IMR-90 (cell line): ENCODE data around the gene HPSE2. TPM values are rescaled to one million over a fixed set of nuclear protein-coding genes. Genes with fewer than 3 reads are reported as not detected.

Experiments used
- ATAC-seq: fragments of 200-7000 bp; cut with Tn5 transposase; 2 replicates; pipeline ENCODE4 v1.9.1; 2020; ENCODE audit warnings: low read depth, mild to moderate bottlenecking, moderate library complexity
- BruUV-seq: library from RNA; stranded (reverse); fragments of 400-500 nt; replicated peaks from 2 replicates; lab custom pipeline; 2021; lab: Mats Ljungman, UMichigan
- CTCF ChIA-PET: fragments of 300-600 bp; formaldehyde crosslinking; extraction: SDS; loops from one replicate; lab custom pipeline; 2021; ENCODE audit warnings: antibody characterized with exemption; lab: Yijun Ruan, JAX
- POLR2A ChIA-PET: fragments of 300-600 bp; sonication (Branson Sonifier 250); formaldehyde crosslinking; loops from one replicate; lab custom pipeline; 2022; ENCODE audit warnings: antibody characterized with exemption; ENCODE audit not compliant: unreplicated experiment; lab: Charles Lee
- DNase-seq: peaks from one replicate; pipeline ENCODE4 v3.0.0; 2013
- H2AFZ ChIP-seq: replicated peaks from 2 replicates; pipeline ENCODE3; 2013; ENCODE audit warnings: low read length, mild to moderate bottlenecking; ENCODE audit not compliant: poor library complexity
- H2AK5ac ChIP-seq: 2 replicates; pipeline ENCODE4 v1.6.1; 2013; ENCODE audit warnings: low read depth, low read length, inconsistent platforms
- H2AK9ac ChIP-seq: replicated peaks from 2 replicates; pipeline ENCODE3; 2013; ENCODE audit warnings: mild to moderate bottlenecking, low read depth, low read length, moderate library complexity; ENCODE audit not compliant: poor library complexity
- H2BK120ac ChIP-seq: 2 replicates; pipeline ENCODE4 v1.6.1; 2013; ENCODE audit warnings: low read depth, low read length, inconsistent platforms
- H2BK15ac ChIP-seq: 3 replicates; pipeline ENCODE4 v1.6.1; 2013; ENCODE audit warnings: low read depth, low read length, inconsistent platforms
- H2BK20ac ChIP-seq: 2 replicates; pipeline ENCODE4 v1.6.1; 2013; ENCODE audit warnings: low read depth, mild to moderate bottlenecking, inconsistent platforms, low read length, moderate library complexity
- H2BK5ac ChIP-seq: 2 replicates; pipeline ENCODE4 v1.6.1; 2013; ENCODE audit warnings: mild to moderate bottlenecking, low read depth, low read length, inconsistent platforms; ENCODE audit not compliant: poor library complexity, severe bottlenecking
- H3K14ac ChIP-seq: replicated peaks from 2 replicates; pipeline ENCODE4 v1.6.1; 2013; ENCODE audit warnings: low read depth, low read length, inconsistent platforms
- H3K18ac ChIP-seq: 2 replicates; pipeline ENCODE4 v1.6.1; 2013; ENCODE audit warnings: low read depth, low read length, control low read depth
- H3K23ac ChIP-seq: 2 replicates; pipeline ENCODE4 v1.6.1; 2013; ENCODE audit warnings: low read depth, low read length, inconsistent platforms
- H3K27ac ChIP-seq: 2 replicates; pipeline ENCODE4 v1.5.1; 2013; ENCODE audit warnings: mild to moderate bottlenecking, control low read depth, low read length; ENCODE audit not compliant: insufficient read depth
- H3K27me3 ChIP-seq: 2 replicates; pipeline ENCODE4 v1.6.1; 2013; ENCODE audit warnings: low read length; ENCODE audit not compliant: control insufficient read depth, insufficient read depth
- H3K36me3 ChIP-seq: 2 replicates; pipeline ENCODE4 v1.6.1; 2013; ENCODE audit warnings: low read length, mixed read lengths; ENCODE audit not compliant: control insufficient read depth, insufficient read depth
- H3K4ac ChIP-seq: 2 replicates; pipeline ENCODE4 v1.6.1; 2013; ENCODE audit warnings: low read depth, low read length, inconsistent platforms
- H3K4me1 ChIP-seq: 2 replicates; pipeline ENCODE4 v1.6.1; 2013; ENCODE audit warnings: low read length, mixed read lengths; ENCODE audit not compliant: control insufficient read depth, insufficient read depth
- H3K4me2 ChIP-seq: 2 replicates; pipeline ENCODE4 v1.6.1; 2013; ENCODE audit warnings: low read depth, mild to moderate bottlenecking, control low read depth, low read length, moderate library complexity
- H3K4me3 ChIP-seq: 2 replicates; pipeline ENCODE4 v1.5.1; 2013; ENCODE audit warnings: low read depth, mild to moderate bottlenecking, control low read depth, low read length, moderate library complexity; ENCODE audit not compliant: insufficient read depth
- H3K56ac ChIP-seq: 2 replicates; pipeline ENCODE4 v1.6.1; 2013; ENCODE audit warnings: low read length, inconsistent platforms; ENCODE audit not compliant: insufficient read depth; ENCODE audit errors: extremely low read depth
- H3K79me1 ChIP-seq, 2 experiments: 2 replicates each; pipeline ENCODE4 v1.6.1; 2013; ENCODE audit warnings: low read length in 2 of 2, inconsistent platforms in 1 of 2, low read depth in 1 of 2
- H3K9ac ChIP-seq: 2 replicates; pipeline ENCODE4 v1.6.1; 2013; ENCODE audit warnings: low read depth, low read length, control low read depth
- H3K9me1 ChIP-seq: 2 replicates; pipeline ENCODE4 v1.6.1; 2013; ENCODE audit warnings: low read length, inconsistent platforms; ENCODE audit not compliant: insufficient read depth
- H3K9me3 ChIP-seq: 2 replicates; pipeline ENCODE4 v1.6.1; 2013; ENCODE audit warnings: low read length; ENCODE audit not compliant: control insufficient read depth, insufficient read depth
- H4K20me1 ChIP-seq: 2 replicates; pipeline ENCODE4 v1.6.1; 2013; ENCODE audit warnings: low read length, inconsistent platforms; ENCODE audit not compliant: insufficient read depth
- H4K5ac ChIP-seq: 2 replicates; pipeline ENCODE4 v1.6.1; 2013; ENCODE audit warnings: mild to moderate bottlenecking, low read depth, low read length, control low read depth
- H4K8ac ChIP-seq, 2 experiments: 2 replicates each; pipeline ENCODE4 v1.6.1; 2013; ENCODE audit warnings: low read depth in 2 of 2, low read length in 2 of 2, control low read depth in 1 of 2, inconsistent platforms in 1 of 2
- H4K91ac ChIP-seq: 2 replicates; pipeline ENCODE4 v1.6.1; 2013; ENCODE audit warnings: low read depth, low read length, inconsistent platforms; ENCODE audit not compliant: insufficient read depth
- BHLHE40 ChIP-seq: fragments of 150-350 bp; IDR thresholded peaks from 2 replicates; pipeline ENCODE4 v1.6.1; 2016; ENCODE audit warnings: mild to moderate bottlenecking, low read depth, low read length
- CEBPB ChIP-seq: IDR thresholded peaks from 2 replicates; pipeline ENCODE4 v1.6.1; 2012; ENCODE audit warnings: low read depth, low read length, improper control_type of control experiment
- MAFK ChIP-seq: IDR thresholded peaks from 2 replicates; pipeline ENCODE4 v1.6.1; 2012; ENCODE audit warnings: low read depth, low read length, improper control_type of control experiment
- MAZ ChIP-seq: IDR thresholded peaks from 2 replicates; pipeline ENCODE4 v1.6.1; 2012; ENCODE audit warnings: low read depth, mild to moderate bottlenecking, low read length, improper control_type of control experiment, moderate library complexity, borderline replicate concordance
- MXI1 ChIP-seq: IDR thresholded peaks from 2 replicates; pipeline ENCODE4 v1.6.1; 2012; ENCODE audit warnings: low read depth, mild to moderate bottlenecking, low read length, moderate library complexity, borderline replicate concordance
- RAD21 ChIP-seq: IDR thresholded peaks from 2 replicates; pipeline ENCODE4 v1.6.1; 2012; ENCODE audit warnings: low read length, improper control_type of control experiment
- RFX5 ChIP-seq: IDR thresholded peaks from 2 replicates; pipeline ENCODE4 v1.8.0; 2012; ENCODE audit warnings: low read depth, mild to moderate bottlenecking, low read length, moderate library complexity
- dilution Hi-C: fragments of 300-500 bp; cut with HindIII; formaldehyde crosslinking; loops from one replicate; pipeline ENCODE4 v1.14.3; 2018; ENCODE audit warnings: low sequenced_read_pairs; ENCODE audit not compliant: unreplicated experiment
- in situ Hi-C: fragments of 300-500 bp; cut with MboI; formaldehyde crosslinking; loops from 3 replicates; pipeline ENCODE4 v1.14.3; 2019; ENCODE audit warnings: low sequenced_read_pairs, inconsistent platforms, mixed read lengths
- intact Hi-C: fragments of 100-400 bp; cut with micrococcal nuclease; formaldehyde crosslinking; loops from 2 replicates; pipeline ENCODE4 v1.10.0; 2022
- polyA plus RNA-seq, 3 experiments: library from polyadenylated mRNA; depleted of rRNA; stranded (reverse); fragments of >200 nt; gene quantifications; 2 replicates each; pipeline ENCODE4 v1.2.3, GENCODE V29; 2012; ENCODE audit warnings: low replicate concordance in 1 of 3
- total RNA-seq: library from RNA; depleted of rRNA; stranded (reverse); fragments of >200 nt; gene quantifications from 2 replicates; pipeline ENCODE4 v1.2.3, GENCODE V29; 2012

HPSE2 gene
- total and polyA plus RNA-seq, 2 of the 4 experiments (the other 2 are of a cell fraction), result not detected

- no peak overlapping the region for H3K23ac ChIP-seq
- no peak overlapping the region for H3K9ac ChIP-seq
- H3K9me1 ChIP-seq, result no peaks in the 10 kb centered on the region
- in situ Hi-C loops, result no loop called here
- H3K27ac ChIP-seq, result no peak overlapping the region
- H2BK20ac ChIP-seq, result no peak overlapping the region
- dilution Hi-C loops, result no loop called here
- no peak overlapping the region for H2AK5ac ChIP-seq
- no peak overlapping the region for H3K14ac ChIP-seq
- no peak overlapping the region for H3K4me3 ChIP-seq
- H4K20me1 ChIP-seq, result no peaks in the 10 kb centered on the region
- H3K4ac ChIP-seq, result no peak overlapping the region
- H3K27me3 ChIP-seq, result no peaks in the 10 kb centered on the region; the same call in 1 of the 2 replicates
- no peak overlapping the region for H2AK9ac ChIP-seq
- no TSS peak for BruUV-seq
- H3K79me1 ChIP-seq, result no peaks in the 10 kb centered on the region
- DNase-seq, result no peak
- no peak overlapping the region for H4K91ac ChIP-seq
- intact Hi-C loops, result no loop called here
- H2AFZ ChIP-seq, result no peak overlapping the region
- no peaks in the 10 kb centered on the region for H3K36me3 ChIP-seq
- H2BK120ac ChIP-seq, result no peak overlapping the region
- H2BK5ac ChIP-seq, result no peak overlapping the region
- POLR2A ChIA-PET, result no interaction called here
- H3K9me3 ChIP-seq, result no peaks in the 10 kb centered on the region
- TF ChIP-seq MAZ (no peak), BHLHE40 (no peak), MXI1 (no peak), CEBPB (no peak), MAFK (no peak), RFX5 (no peak), RAD21 (no peak)
- no peak for ATAC-seq
- CTCF ChIA-PET, result interaction anchor here (0.9 kb wide), 1 partner anchor 10 kb away, joined by 3 read pairs; no protein-coding TSS in a partner anchor
- no peak overlapping the region for H2BK15ac ChIP-seq
- no peak overlapping the region for H4K8ac ChIP-seq
- H3K56ac ChIP-seq, result no peak overlapping the region
- no peak overlapping the region for H3K4me2 ChIP-seq
- peaks cover 4% of the 10 kb centered on the region for H3K4me1 ChIP-seq
- H3K18ac ChIP-seq, result no peak overlapping the region
- no peak overlapping the region for H4K5ac ChIP-seq
Measured at GRCh38 chr10:98477861-98478260, 757.8 kb downstream of the HPSE2 start.
